GM12878 (cell line): ENCODE data around the gene MBD5. TPM values are rescaled to one million over a fixed set of nuclear protein-coding genes. Genes with fewer than 3 reads are reported as not detected.

Experiments used
- CREM ChIP-seq: IDR thresholded peaks from 2 replicates; pipeline ENCODE4 v1.6.1; 2014; ENCODE audit warnings: antibody characterized with exemption, low read depth
- NR2F1 ChIP-seq: fragments of 450-650 bp; conservative IDR thresholded peaks from 2 replicates; pipeline ENCODE4 v1.6.1; 2017; ENCODE audit warnings: mild to moderate bottlenecking
- PAX5 ChIP-seq: IDR thresholded peaks from 2 replicates; pipeline ENCODE4 v1.6.1; 2011; ENCODE audit warnings: low read depth, low read length, borderline replicate concordance
- POLR2AphosphoS2 ChIP-seq: IDR thresholded peaks from 2 replicates; pipeline ENCODE4 v1.6.1; 2011; ENCODE audit warnings: low read depth, mild to moderate bottlenecking, low read length, improper control_type of control experiment, moderate library complexity
- TBL1XR1 ChIP-seq: IDR thresholded peaks from 2 replicates; pipeline ENCODE4 v1.6.1; 2012; ENCODE audit warnings: low read depth, low read length, improper control_type of control experiment
- ZNF217 ChIP-seq: fragments of 450-650 bp; IDR thresholded peaks from 2 replicates; pipeline ENCODE4 v1.6.1; 2017; ENCODE audit warnings: antibody characterized with exemption, mild to moderate bottlenecking
- ZNF384 ChIP-seq: IDR thresholded peaks from 2 replicates; pipeline ENCODE4 v1.6.1; 2012; ENCODE audit warnings: low read depth, mild to moderate bottlenecking, low read length, improper control_type of control experiment, borderline replicate concordance
- polyA plus RNA-seq, 11 experiments: library from polyadenylated mRNA; depleted of rRNA in 4 of 11; unstranded in 6 of 11; stranded (reverse) in 5 of 11; fragments of >200 nt; fragmentation: Nextera tagmentation in 4 of 11; fragmentation: Illumina TruSeq in 1 of 11; extraction: Ambion mirVana in 4 of 11; extraction: Trizol in 1 of 11; gene quantifications; 1 replicate in 1 of 11; 2 replicates in 10 of 11; pipeline versions ENCODE4 v1.2.1 to v1.2.3, GENCODE V29; 2011 to 2016; ENCODE audit warnings: inconsistent platforms in 2 of 11, missing spikeins in 2 of 11, low read depth in 1 of 11
- total RNA-seq, 4 experiments: library from RNA; depleted of rRNA in 3 of 4; stranded (reverse); fragments of >200 nt in 3 of 4; fragmentation: Illumina TruSeq in 1 of 4; extraction: Trizol in 1 of 4; gene quantifications; 2 replicates each; pipeline versions ENCODE4 v1.2.1 to v1.2.3, GENCODE V29; 2013 to 2021
- TF ChIP-seq, protein P1 (sequence below): fragments of 450-650 bp; formaldehyde crosslinking; IDR thresholded peaks from 2 replicates; pipeline ENCODE4 v1.5.0; 2022; ENCODE audit warnings: mild to moderate bottlenecking, missing genetic modification characterization
- TF ChIP-seq, protein P2 (sequence below): fragments of 450-650 bp; formaldehyde crosslinking; IDR thresholded peaks from 2 replicates; pipeline ENCODE4 v1.4.0; 2020; ENCODE audit warnings: mild to moderate bottlenecking, moderate library complexity
- TF ChIP-seq, protein P3 (sequence below): fragments of 150-350 bp; IDR thresholded peaks from 2 replicates; pipeline ENCODE4 v1.6.1; 2016; ENCODE audit warnings: low read depth, low read length

The MBD5 gene
- total and polyA plus RNA-seq, 10 of the 15 experiments (the other 5 are each of a cell fraction or from before 2014, with no cell fraction given) = 7.4 to 58.0 (median 21.2) TPM

DNA sequence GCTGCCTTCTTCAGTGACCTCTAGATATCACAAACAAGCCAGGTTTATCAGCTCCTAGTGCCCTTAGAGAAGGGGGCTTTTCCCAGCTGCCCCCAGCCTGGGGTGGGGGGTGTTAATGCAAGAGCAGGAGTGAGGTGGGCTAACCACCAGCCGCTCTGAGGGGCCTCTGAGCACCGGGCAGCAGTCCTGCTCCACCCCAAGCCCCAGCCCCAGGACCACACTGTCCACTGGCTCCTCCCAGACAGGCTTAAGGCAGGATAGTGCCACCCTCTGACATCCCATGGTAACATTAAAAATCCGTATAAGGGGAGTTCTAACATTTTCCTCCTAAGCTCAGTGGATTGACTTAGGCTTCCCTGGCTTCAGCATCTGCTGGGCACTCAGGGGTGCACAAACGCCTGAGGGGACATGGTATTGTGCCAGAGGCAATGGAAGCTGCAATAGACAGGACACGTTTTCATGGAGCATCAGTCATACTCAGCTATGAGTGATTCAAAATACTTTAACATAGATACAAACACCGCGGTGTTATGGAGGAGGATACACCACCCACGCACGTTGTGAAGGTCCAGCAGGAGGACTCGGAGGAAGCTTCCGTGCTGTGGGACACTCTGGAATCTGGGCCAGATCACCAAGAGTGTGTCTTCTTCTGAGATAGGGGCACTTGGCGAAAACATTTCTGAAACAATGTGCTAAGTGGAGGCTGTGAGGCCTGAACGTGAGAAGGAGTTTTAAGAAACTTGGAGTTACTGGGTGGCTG lies 511.0 kb downstream of the MBD5 start (continued):
- TF ChIP-seq, protein P1, sequence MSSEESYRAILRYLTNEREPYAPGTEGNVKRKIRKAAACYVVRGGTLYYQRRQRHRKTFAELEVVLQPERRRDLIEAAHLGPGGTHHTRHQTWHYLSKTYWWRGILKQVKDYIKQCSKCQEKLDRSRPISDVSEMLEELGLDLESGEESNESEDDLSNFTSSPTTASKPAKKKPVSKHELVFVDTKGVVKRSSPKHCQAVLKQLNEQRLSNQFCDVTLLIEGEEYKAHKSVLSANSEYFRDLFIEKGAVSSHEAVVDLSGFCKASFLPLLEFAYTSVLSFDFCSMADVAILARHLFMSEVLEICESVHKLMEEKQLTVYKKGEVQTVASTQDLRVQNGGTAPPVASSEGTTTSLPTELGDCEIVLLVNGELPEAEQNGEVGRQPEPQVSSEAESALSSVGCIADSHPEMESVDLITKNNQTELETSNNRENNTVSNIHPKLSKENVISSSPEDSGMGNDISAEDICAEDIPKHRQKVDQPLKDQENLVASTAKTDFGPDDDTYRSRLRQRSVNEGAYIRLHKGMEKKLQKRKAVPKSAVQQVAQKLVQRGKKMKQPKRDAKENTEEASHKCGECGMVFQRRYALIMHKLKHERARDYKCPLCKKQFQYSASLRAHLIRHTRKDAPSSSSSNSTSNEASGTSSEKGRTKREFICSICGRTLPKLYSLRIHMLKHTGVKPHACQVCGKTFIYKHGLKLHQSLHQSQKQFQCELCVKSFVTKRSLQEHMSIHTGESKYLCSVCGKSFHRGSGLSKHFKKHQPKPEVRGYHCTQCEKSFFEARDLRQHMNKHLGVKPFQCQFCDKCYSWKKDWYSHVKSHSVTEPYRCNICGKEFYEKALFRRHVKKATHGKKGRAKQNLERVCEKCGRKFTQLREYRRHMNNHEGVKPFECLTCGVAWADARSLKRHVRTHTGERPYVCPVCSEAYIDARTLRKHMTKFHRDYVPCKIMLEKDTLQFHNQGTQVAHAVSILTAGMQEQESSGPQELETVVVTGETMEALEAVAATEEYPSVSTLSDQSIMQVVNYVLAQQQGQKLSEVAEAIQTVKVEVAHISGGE (CRISPR knock-in tag) = no peak
- TF ChIP-seq POLR2AphosphoS2 = no peak
- TF ChIP-seq TBL1XR1 = no peak
- TF ChIP-seq ZNF384 = no peak
- no peak for TF ChIP-seq NR2F1
- TF ChIP-seq CREM = no peak
- no peak for TF ChIP-seq ZNF217
- TF ChIP-seq, protein P2, sequence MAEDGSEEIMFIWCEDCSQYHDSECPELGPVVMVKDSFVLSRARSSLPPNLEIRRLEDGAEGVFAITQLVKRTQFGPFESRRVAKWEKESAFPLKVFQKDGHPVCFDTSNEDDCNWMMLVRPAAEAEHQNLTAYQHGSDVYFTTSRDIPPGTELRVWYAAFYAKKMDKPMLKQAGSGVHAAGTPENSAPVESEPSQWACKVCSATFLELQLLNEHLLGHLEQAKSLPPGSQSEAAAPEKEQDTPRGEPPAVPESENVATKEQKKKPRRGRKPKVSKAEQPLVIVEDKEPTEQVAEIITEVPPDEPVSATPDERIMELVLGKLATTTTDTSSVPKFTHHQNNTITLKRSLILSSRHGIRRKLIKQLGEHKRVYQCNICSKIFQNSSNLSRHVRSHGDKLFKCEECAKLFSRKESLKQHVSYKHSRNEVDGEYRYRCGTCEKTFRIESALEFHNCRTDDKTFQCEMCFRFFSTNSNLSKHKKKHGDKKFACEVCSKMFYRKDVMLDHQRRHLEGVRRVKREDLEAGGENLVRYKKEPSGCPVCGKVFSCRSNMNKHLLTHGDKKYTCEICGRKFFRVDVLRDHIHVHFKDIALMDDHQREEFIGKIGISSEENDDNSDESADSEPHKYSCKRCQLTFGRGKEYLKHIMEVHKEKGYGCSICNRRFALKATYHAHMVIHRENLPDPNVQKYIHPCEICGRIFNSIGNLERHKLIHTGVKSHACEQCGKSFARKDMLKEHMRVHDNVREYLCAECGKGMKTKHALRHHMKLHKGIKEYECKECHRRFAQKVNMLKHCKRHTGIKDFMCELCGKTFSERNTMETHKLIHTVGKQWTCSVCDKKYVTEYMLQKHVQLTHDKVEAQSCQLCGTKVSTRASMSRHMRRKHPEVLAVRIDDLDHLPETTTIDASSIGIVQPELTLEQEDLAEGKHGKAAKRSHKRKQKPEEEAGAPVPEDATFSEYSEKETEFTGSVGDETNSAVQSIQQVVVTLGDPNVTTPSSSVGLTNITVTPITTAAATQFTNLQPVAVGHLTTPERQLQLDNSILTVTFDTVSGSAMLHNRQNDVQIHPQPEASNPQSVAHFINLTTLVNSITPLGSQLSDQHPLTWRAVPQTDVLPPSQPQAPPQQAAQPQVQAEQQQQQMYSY (CRISPR knock-in tag) = no peak
- TF ChIP-seq, protein P3, sequence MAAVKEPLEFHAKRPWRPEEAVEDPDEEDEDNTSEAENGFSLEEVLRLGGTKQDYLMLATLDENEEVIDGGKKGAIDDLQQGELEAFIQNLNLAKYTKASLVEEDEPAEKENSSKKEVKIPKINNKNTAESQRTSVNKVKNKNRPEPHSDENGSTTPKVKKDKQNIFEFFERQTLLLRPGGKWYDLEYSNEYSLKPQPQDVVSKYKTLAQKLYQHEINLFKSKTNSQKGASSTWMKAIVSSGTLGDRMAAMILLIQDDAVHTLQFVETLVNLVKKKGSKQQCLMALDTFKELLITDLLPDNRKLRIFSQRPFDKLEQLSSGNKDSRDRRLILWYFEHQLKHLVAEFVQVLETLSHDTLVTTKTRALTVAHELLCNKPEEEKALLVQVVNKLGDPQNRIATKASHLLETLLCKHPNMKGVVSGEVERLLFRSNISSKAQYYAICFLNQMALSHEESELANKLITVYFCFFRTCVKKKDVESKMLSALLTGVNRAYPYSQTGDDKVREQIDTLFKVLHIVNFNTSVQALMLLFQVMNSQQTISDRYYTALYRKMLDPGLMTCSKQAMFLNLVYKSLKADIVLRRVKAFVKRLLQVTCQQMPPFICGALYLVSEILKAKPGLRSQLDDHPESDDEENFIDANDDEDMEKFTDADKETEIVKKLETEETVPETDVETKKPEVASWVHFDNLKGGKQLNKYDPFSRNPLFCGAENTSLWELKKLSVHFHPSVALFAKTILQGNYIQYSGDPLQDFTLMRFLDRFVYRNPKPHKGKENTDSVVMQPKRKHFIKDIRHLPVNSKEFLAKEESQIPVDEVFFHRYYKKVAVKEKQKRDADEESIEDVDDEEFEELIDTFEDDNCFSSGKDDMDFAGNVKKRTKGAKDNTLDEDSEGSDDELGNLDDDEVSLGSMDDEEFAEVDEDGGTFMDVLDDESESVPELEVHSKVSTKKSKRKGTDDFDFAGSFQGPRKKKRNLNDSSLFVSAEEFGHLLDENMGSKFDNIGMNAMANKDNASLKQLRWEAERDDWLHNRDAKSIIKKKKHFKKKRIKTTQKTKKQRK = no peak
- TF ChIP-seq PAX5 = no peak
